ENCODE data around the gene ZC3H8. TPM values are rescaled to one million over a fixed set of nuclear protein-coding genes. Genes with fewer than 3 reads are reported as not detected.

ZC3H8 gene
- total RNA-seq, 1 experiment from 2014 or later = 4.0 TPM

DNA sequence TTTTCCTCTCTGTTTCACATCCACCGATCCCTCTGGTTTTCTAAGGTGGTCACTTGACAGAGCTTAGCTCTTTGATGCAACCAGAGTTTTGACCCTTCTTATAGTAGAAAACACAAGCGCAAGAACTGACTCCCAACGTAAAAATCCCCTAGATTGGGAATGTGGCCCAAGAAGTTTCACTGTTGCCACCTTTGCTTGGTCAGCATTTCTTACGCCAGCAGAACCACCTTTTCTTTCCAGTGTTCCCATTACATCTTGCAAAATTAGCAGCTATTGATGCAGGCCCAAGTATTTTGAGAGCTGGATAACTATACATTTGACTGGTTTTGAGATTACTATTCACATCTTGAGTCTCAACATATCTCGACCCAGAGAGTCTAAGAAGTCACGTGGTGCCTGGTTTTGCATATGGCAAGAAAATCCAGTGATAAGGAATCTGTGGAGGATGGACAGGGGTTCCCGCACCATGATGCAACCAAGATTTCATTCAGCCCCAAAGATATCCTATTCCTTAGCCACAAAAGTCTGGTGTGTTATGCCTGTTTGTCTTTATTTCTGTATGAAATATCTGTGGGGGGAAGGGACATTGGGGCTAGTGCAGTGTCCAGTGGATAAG lies 78.8 kb downstream of the ZC3H8 start:
- in situ Hi-C loops (cut with HindIII; ENCODE audit: low pct_unique_long_range_greater_than_20kb, low sequenced_read_pairs) = no loop called here
- no peak for DNase-seq (ENCODE audit: low read depth)

DNA sequence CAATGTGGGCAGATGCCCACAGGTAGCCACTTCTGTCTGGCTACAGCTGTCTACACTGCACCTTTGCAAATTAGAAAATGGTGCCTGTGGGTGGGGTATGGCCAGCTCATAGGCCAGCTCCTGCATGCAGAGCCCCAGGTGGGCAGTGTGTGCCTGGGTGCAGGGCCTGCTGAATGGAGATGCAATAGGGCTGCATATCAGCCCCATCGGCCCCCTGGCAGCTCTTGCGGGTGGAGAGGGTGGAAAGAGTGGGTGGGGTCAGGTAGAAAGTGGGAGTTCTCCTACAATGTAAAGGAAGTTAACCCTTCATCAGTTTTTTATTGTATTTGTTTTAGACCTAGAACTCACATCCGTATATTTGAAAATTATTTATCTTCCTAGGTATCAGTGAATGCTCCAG lies 79.5 kb downstream of the ZC3H8 start:
- in situ Hi-C loops (cut with HindIII; ENCODE audit: low pct_unique_long_range_greater_than_20kb, low sequenced_read_pairs) = no loop called here
- no peak for DNase-seq (ENCODE audit: low read depth)

DNA sequence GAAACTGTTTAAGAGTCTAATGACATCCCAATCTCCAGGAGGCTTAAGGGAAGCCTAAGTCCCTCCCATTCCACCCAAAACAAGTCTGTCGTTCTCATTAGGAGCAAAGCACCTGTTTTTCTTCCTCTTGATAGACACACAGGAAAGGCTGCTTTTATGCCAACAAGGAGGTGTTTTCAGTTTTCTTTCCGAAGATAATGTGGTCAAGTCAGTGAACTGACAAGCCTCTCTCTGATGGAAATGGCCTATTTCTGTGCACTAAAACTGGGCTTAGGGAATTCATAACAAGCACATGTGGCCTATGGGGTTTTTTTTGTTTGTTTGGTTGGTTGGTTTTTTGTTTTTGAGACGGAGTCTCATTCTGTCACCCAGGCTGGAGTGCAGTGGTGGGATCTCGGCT lies 80.5 kb downstream of the ZC3H8 start:
- in situ Hi-C loops (cut with HindIII; ENCODE audit: low pct_unique_long_range_greater_than_20kb, low sequenced_read_pairs) = no loop called here
- DNase-seq (ENCODE audit: low read depth) = no peak

GRCh38 chr2:112173646-112174319 lies 81.1 kb downstream of the ZC3H8 start:
- in situ Hi-C loops (cut with HindIII; ENCODE audit: low pct_unique_long_range_greater_than_20kb, low sequenced_read_pairs) = no loop called here
- peak; percentile 65 for DNase-seq (ENCODE audit: low read depth)

DNA sequence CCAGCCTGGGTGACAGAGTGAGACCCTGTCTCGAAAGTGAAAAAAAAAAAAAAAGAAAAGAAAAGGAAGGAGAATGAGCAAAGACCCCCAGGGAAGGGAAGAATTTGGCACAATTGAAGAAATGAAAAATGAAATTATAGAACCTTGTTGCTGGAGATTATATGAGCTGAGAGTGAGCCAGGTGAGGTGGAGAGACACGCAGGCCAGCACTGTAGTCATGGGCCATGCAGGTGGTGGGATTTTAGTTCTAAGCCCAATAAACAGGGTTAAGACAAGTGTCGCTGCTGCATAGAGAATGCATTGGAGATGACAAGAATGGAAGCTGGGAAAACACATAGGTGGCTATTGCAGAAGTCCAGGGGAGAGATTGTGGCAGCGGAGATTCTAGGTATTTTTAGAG lies 84.3 kb downstream of the ZC3H8 start:
- DNase-seq (ENCODE audit: low read depth) = no peak
- in situ Hi-C loops (cut with HindIII; ENCODE audit: low pct_unique_long_range_greater_than_20kb, low sequenced_read_pairs) = no loop called here

- in situ Hi-C loops (cut with HindIII; ENCODE audit: low pct_unique_long_range_greater_than_20kb, low sequenced_read_pairs) = no loop called here
- DNase-seq (ENCODE audit: low read depth) = no peak
Observed at GRCh38 chr2:112168422-112169124, 86.3 kb downstream of the ZC3H8 start.

- in situ Hi-C loops (cut with HindIII; ENCODE audit: low pct_unique_long_range_greater_than_20kb, low sequenced_read_pairs) = no loop called here
Observed at GRCh38 chr2:112166806-112167499, 87.9 kb downstream of the ZC3H8 start.

DNA sequence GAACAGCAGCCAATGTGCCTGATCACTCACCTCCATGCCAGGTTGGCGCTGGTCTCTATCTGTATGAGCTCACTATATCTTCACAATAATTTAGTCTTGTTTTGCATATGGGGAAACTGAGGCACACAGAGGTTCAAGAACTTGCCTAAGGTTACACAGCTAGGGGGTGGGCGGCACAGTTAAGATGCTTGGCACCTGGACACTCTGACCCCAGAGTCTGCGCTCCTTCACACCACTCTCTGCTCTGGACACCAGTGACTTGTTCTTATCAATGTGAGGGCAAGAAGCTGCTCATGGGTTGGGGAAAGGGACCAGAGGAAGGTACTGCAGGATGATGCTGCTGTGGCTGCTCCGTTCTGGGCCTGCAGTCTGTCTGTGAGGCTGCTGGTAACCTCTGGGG lies 89.5 kb downstream of the ZC3H8 start:
- DNase-seq (ENCODE audit: low read depth) = no peak
- in situ Hi-C loops (cut with HindIII; ENCODE audit: low pct_unique_long_range_greater_than_20kb, low sequenced_read_pairs) = no loop called here

More at GRCh38 chr2:112166806-112167499, 87.9 kb downstream of the ZC3H8 start:
- no peak for DNase-seq (ENCODE audit: low read depth)

GRCh38 chr2:112164876-112165275 lies 90.0 kb downstream of the ZC3H8 start:
- in situ Hi-C loops (cut with HindIII; ENCODE audit: low pct_unique_long_range_greater_than_20kb, low sequenced_read_pairs) = no loop called here
- DNase-seq (ENCODE audit: low read depth) = no peak

DNA sequence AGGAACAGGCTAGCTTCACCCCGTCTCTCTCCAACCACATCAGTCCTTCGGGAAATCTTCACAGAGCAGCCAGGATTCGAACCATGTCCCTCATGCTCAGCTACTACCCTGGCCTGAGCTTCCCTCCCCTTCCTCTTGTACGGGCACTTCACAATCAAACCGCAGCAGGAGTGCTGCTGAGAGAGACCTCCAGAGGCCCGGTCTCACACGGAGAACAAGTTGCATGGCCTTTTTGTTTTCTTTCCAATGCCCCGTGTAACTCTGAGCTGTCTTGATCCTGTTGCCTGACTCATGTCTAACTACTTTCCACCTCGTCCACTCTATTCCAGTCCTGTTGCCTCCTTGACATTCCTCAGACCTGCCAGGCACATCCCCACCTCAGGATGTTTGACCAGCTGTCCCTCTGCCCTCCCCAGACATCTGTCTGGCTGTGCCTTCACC lies 91.3 kb downstream of the ZC3H8 start:
- in situ Hi-C loops (cut with HindIII; ENCODE audit: low pct_unique_long_range_greater_than_20kb, low sequenced_read_pairs) = no loop called here
- DNase-seq (ENCODE audit: low read depth) = no peak

DNA sequence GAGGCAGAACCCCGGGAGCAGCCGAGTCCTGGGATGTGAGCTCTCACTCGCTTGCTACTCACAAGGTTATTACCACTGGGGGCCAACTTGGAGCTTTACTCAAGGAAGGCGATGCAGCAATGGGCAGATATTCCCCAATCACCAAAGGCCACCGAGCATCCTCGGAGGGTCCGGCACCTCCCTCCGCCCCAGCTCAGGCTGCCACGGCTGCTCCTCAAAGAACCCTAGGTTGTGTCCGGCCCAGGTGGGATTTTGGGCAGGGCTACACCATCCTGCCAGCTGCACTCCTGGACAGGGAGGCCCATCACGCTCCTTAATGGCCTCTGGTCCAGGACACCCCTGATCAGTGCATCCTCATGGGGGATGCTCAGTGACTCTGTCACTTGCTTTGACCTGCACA lies 91.9 kb downstream of the ZC3H8 start:
- in situ Hi-C loops (cut with HindIII; ENCODE audit: low pct_unique_long_range_greater_than_20kb, low sequenced_read_pairs) = no loop called here
- DNase-seq (ENCODE audit: low read depth) = no peak

GRCh38 chr2:112162341-112162740 lies 92.5 kb downstream of the ZC3H8 start:
- DNase-seq (ENCODE audit: low read depth) = no peak
- in situ Hi-C loops (cut with HindIII; ENCODE audit: low pct_unique_long_range_greater_than_20kb, low sequenced_read_pairs) = no loop called here

Other genes with a start within 250 kb of the ZC3H8 start
- gene TMEM87B, start 199.8 kb downstream of the ZC3H8 start, total RNA-seq (2014; rRNA removed; shearing (Covaris generic); ENCODE audit: low replicate concordance) = 18.1 and 20.7 TPM in 2 replicates
- 8.1 and 13.6 TPM in 2 replicates for gene FBLN7, start 116.7 kb downstream of the ZC3H8 start, total RNA-seq (2014; rRNA removed; shearing (Covaris generic); ENCODE audit: low replicate concordance)
- 0.70 and 8.6 TPM in 2 replicates for gene ZC3H6, start 20.6 kb upstream of the ZC3H8 start, total RNA-seq (2014; rRNA removed; shearing (Covaris generic); ENCODE audit: low replicate concordance)
- gene RGPD8, start 178.6 kb upstream of the ZC3H8 start, total RNA-seq (2014; rRNA removed; shearing (Covaris generic); ENCODE audit: low replicate concordance) = 0.81 and 13.0 TPM in 2 replicates
- 14.3 and 26.9 TPM in 2 replicates for gene TTL, start 227.1 kb upstream of the ZC3H8 start, total RNA-seq (2014; rRNA removed; shearing (Covaris generic); ENCODE audit: low replicate concordance)